Loucy (cell line): ENCODE data around the gene PTPRA.

Source experiments
- EZH2phosphoT487 ChIP-seq: fragments of 200-600 bp; IDR thresholded peaks from 2 replicates; pipeline ENCODE4 v1.6.1; 2018; ENCODE audit warnings: antibody characterized with exemption, mild to moderate bottlenecking, moderate library complexity, borderline replicate concordance
- TF ChIP-seq, protein P1 (sequence below): fragments of 200-600 bp; sonication (generic); conservative IDR thresholded peaks from 2 replicates; pipeline ENCODE4 v1.5.1; 2014; ENCODE audit warnings: mild to moderate bottlenecking, antibody characterized with exemption, low read length

DNA sequence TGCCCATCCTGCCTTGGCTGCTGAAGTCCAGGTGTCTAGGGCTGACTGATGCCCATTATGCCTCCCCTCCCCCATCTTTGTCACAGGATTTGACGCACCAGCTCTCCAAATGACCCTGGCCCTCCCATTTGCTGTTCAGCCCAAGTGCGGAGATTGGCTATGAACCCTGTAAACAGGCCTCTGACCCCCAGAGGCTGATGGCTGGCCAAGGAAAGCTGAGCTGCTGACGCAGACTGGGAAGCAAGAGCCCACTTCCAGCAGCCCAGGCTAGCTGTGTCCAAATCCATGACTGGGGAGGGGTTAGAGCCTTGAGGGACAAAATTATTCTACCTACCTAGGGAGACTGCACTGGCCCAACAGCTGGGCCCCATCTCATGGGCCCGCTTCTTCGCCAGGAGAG is 169.3 kb downstream of the PTPRA start:
- TF ChIP-seq, protein P1, sequence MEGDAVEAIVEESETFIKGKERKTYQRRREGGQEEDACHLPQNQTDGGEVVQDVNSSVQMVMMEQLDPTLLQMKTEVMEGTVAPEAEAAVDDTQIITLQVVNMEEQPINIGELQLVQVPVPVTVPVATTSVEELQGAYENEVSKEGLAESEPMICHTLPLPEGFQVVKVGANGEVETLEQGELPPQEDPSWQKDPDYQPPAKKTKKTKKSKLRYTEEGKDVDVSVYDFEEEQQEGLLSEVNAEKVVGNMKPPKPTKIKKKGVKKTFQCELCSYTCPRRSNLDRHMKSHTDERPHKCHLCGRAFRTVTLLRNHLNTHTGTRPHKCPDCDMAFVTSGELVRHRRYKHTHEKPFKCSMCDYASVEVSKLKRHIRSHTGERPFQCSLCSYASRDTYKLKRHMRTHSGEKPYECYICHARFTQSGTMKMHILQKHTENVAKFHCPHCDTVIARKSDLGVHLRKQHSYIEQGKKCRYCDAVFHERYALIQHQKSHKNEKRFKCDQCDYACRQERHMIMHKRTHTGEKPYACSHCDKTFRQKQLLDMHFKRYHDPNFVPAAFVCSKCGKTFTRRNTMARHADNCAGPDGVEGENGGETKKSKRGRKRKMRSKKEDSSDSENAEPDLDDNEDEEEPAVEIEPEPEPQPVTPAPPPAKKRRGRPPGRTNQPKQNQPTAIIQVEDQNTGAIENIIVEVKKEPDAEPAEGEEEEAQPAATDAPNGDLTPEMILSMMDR, result no peak
- no peak for TF ChIP-seq EZH2phosphoT487
